Caco-2 (cell line): ENCODE results near the gene APRT. TPM values are rescaled to one million over a fixed set of nuclear protein-coding genes. Genes with fewer than 3 reads are reported as not detected.

Experiments
- BruUV-seq: library from RNA; stranded (reverse); fragments of 400-500 nt; replicated peaks from 2 replicates; lab custom pipeline; 2021; lab: Mats Ljungman, UMichigan
- CTCF ChIA-PET: fragments of 300-600 bp; sonication (Branson Sonifier 250); formaldehyde crosslinking; loops from one replicate; lab custom pipeline; 2022; ENCODE audit warnings: antibody characterized with exemption; lab: Charles Lee
- POLR2A ChIA-PET: fragments of 300-600 bp; sonication (Branson Sonifier 250); formaldehyde crosslinking; loops from one replicate; lab custom pipeline; 2022; ENCODE audit warnings: antibody characterized with exemption; lab: Charles Lee
- DNase-seq, 2 experiments: peaks; one replicate each; pipeline versions ENCODE4 v3.0.0 to v3.0.0-alpha.2; 2020 to 2022
- H3K27me3 ChIP-seq: replicated peaks from 2 replicates; pipeline ENCODE4 v1.6.0; 2011; ENCODE audit warnings: low read length; ENCODE audit not compliant: control insufficient read depth, insufficient read depth
- H3K36me3 ChIP-seq: 2 replicates; pipeline ENCODE4 v1.5.1; 2011; ENCODE audit warnings: low read length; ENCODE audit not compliant: control insufficient read depth, insufficient read depth
- H3K4me1 ChIP-seq: fragments of 250-450 bp; sonication (Bioruptor Pico); 2 replicates; pipeline ENCODE4 v1.5.1; 2020; ENCODE audit warnings: mild to moderate bottlenecking
- H3K4me3 ChIP-seq: 2 replicates; pipeline ENCODE4 v1.5.1; 2011; ENCODE audit warnings: low read depth, mild to moderate bottlenecking, control low read depth, low read length
- H3K9me3 ChIP-seq: fragments of 250-450 bp; sonication (Bioruptor Pico); 2 replicates; pipeline ENCODE4 v1.5.1; 2020; ENCODE audit warnings: mild to moderate bottlenecking, moderate library complexity
- H3K27ac Mint-ChIP-seq: one replicate; pipeline ENCODE4 v1.8.0; 2022; ENCODE audit warnings: mixed read lengths; ENCODE audit not compliant: unreplicated experiment
- H3K27me3 Mint-ChIP-seq: one replicate; pipeline ENCODE4 v1.8.0; 2022; ENCODE audit warnings: mixed read lengths; ENCODE audit not compliant: insufficient read depth, unreplicated experiment
- H3K36me3 Mint-ChIP-seq: one replicate; pipeline ENCODE4 v1.8.0; 2022; ENCODE audit warnings: mild to moderate bottlenecking, mixed read lengths; ENCODE audit not compliant: insufficient read depth, unreplicated experiment
- H3K4me1 Mint-ChIP-seq: one replicate; pipeline ENCODE4 v1.8.0; 2022; ENCODE audit warnings: low read depth, mixed read lengths; ENCODE audit not compliant: unreplicated experiment
- H3K4me3 Mint-ChIP-seq: one replicate; pipeline ENCODE4 v1.8.0; 2022; ENCODE audit warnings: mild to moderate bottlenecking, moderate library complexity, mixed read lengths; ENCODE audit not compliant: unreplicated experiment
- H3K9me3 Mint-ChIP-seq: one replicate; pipeline ENCODE4 v1.8.0; 2022; ENCODE audit warnings: mixed read lengths; ENCODE audit not compliant: unreplicated experiment
- intact Hi-C: fragments of 100-400 bp; cut with micrococcal nuclease; formaldehyde crosslinking; loops from one replicate; pipeline ENCODE4 v1.10.0; 2022; ENCODE audit not compliant: unreplicated experiment
- total RNA-seq: library from RNA; stranded (reverse); gene quantifications from 2 replicates; pipeline ENCODE4 v1.2.3, GENCODE V29; 2022
- TF ChIP-seq, protein P1 (sequence below), 2 experiments: fragments of 200-600 bp in 1 of 2; IDR thresholded peaks; 1 replicate in 1 of 2; 2 replicates in 1 of 2; pipeline versions ENCODE4 v1.5.1 to v1.8.0; 2011 to 2022; ENCODE audit warnings: antibody characterized with exemption in 1 of 2, control low read depth in 1 of 2, inconsistent platforms in 1 of 2, low read depth in 1 of 2, low read length in 1 of 2, mild to moderate bottlenecking in 1 of 2, moderate library complexity in 1 of 2; ENCODE audit not compliant: insufficient read depth in 1 of 2, severe bottlenecking in 1 of 2, unreplicated experiment in 1 of 2

Gene APRT
- total RNA-seq, 1 experiment from 2014 or later, result 251 TPM

- ChIA-PET CTCF (interaction anchor here (0.8 to 1.4 kb wide), 4 partner anchors 18 to 376 kb away, joined by 3 to 7 read pairs (median 4); no protein-coding TSS in a partner anchor), POLR2A (no interaction called here)
- TF ChIP-seq, protein P1, sequence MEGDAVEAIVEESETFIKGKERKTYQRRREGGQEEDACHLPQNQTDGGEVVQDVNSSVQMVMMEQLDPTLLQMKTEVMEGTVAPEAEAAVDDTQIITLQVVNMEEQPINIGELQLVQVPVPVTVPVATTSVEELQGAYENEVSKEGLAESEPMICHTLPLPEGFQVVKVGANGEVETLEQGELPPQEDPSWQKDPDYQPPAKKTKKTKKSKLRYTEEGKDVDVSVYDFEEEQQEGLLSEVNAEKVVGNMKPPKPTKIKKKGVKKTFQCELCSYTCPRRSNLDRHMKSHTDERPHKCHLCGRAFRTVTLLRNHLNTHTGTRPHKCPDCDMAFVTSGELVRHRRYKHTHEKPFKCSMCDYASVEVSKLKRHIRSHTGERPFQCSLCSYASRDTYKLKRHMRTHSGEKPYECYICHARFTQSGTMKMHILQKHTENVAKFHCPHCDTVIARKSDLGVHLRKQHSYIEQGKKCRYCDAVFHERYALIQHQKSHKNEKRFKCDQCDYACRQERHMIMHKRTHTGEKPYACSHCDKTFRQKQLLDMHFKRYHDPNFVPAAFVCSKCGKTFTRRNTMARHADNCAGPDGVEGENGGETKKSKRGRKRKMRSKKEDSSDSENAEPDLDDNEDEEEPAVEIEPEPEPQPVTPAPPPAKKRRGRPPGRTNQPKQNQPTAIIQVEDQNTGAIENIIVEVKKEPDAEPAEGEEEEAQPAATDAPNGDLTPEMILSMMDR (IDR thresholded peaks at IDR 0.05; ENCODE audit: insufficient read depth in 1 of 2, low read depth in 1 of 2, low read length in 1 of 2, severe bottlenecking in 1 of 2, unreplicated experiment in 1 of 2), result no peak
- Histone ChIP-seq H3K36me3 (peaks cover 4% of the 10 kb centered on the region), H3K4me3 (no peak overlapping the region), H3K9me3 (no peaks in the 10 kb centered on the region), H3K27me3 (no peaks in the 10 kb centered on the region), H3K4me1 (no peaks in the 10 kb centered on the region)
- no peaks in the 10 kb centered on the region for H3K27me3 Mint-ChIP-seq
- no TSS peak for BruUV-seq
- peaks cover 19% of the 10 kb centered on the region for H3K36me3 Mint-ChIP-seq
- H3K27ac Mint-ChIP-seq, result no peak overlapping the region
- H3K4me3 Mint-ChIP-seq, result no peak overlapping the region
- no peaks in the 10 kb centered on the region for H3K4me1 Mint-ChIP-seq
- DNase-seq, result no peak
- intact Hi-C loops, result no loop called here
- no peaks in the 10 kb centered on the region for H3K9me3 Mint-ChIP-seq
Observed at GRCh38 chr16:88839745-88840599, 28.2 kb upstream of the APRT start.

GRCh38 chr16:88839026-88839529, 27.4 kb upstream of the APRT start:
- H3K36me3 ChIP-seq, result peaks cover 4% of the 10 kb centered on the region
- DNase-seq, result peak in 1 of 2 experiments; percentile 39
- no peaks in the 10 kb centered on the region for H3K4me1 ChIP-seq
- Mint-ChIP-seq H3K9me3 (no peaks in the 10 kb centered on the region), H3K36me3 (peaks cover 19% of the 10 kb centered on the region), H3K27ac (no peak overlapping the region), H3K4me1 (no peaks in the 10 kb centered on the region), H3K4me3 (no peak overlapping the region), H3K27me3 (no peaks in the 10 kb centered on the region)
- CTCF ChIA-PET, result interaction anchor here (0.8 to 1.4 kb wide), 3 partner anchors 19 to 377 kb away, joined by 4 to 7 read pairs (median 4); no protein-coding TSS in a partner anchor
- no TSS peak for BruUV-seq
- no peaks in the 10 kb centered on the region for H3K27me3 ChIP-seq
- intact Hi-C loops, result no loop called here
- TF ChIP-seq, protein P1 (IDR thresholded peaks at IDR 0.05; ENCODE audit: insufficient read depth in 1 of 2, low read depth in 1 of 2, low read length in 1 of 2, severe bottlenecking in 1 of 2, unreplicated experiment in 1 of 2), result peak; percentile 33 to 34
- no peak overlapping the region for H3K4me3 ChIP-seq
- POLR2A ChIA-PET, result interaction anchor here (0.6 kb wide), 1 partner anchor 94 kb away, joined by 6 read pairs; no protein-coding TSS in a partner anchor
- H3K9me3 ChIP-seq, result no peaks in the 10 kb centered on the region

- Histone ChIP-seq H3K27me3 (no peaks in the 10 kb centered on the region), H3K4me3 (no peak overlapping the region), H3K4me1 (no peaks in the 10 kb centered on the region), H3K9me3 (no peaks in the 10 kb centered on the region), H3K36me3 (peaks cover 4% of the 10 kb centered on the region)
- H3K27ac Mint-ChIP-seq, result no peak overlapping the region
- H3K4me1 Mint-ChIP-seq, result no peaks in the 10 kb centered on the region
- intact Hi-C loops, result no loop called here
- no peak for DNase-seq
- TF ChIP-seq, protein P1 (IDR thresholded peaks at IDR 0.05; ENCODE audit: insufficient read depth in 1 of 2, low read depth in 1 of 2, low read length in 1 of 2, severe bottlenecking in 1 of 2, unreplicated experiment in 1 of 2), result no peak
- no peaks in the 10 kb centered on the region for H3K9me3 Mint-ChIP-seq
- no peak overlapping the region for H3K4me3 Mint-ChIP-seq
- ChIA-PET POLR2A (interaction anchor here (0.6 kb wide), 1 partner anchor 94 kb away, joined by 6 read pairs; no protein-coding TSS in a partner anchor), CTCF (interaction anchor here (1.4 kb wide), 1 partner anchor 19 kb away, joined by 4 read pairs; no protein-coding TSS in a partner anchor)
- peaks cover 19% of the 10 kb centered on the region for H3K36me3 Mint-ChIP-seq
- no peaks in the 10 kb centered on the region for H3K27me3 Mint-ChIP-seq
- no TSS peak for BruUV-seq
Observed at GRCh38 chr16:88838566-88838965, 26.8 kb upstream of the APRT start.
